ENCODE results near the gene TNFSF13B.
A peak's percentile ranks its signal among the peaks of the same experiment; 100 is the strongest.

GRCh38 chr13:108322206-108322824, 52.8 kb downstream of the TNFSF13B start:
- TF ChIP-seq CTCF (IDR thresholded peaks at IDR 0.05) = peak; percentile 36 to 51 (median 44)
- TF ChIP-seq POLR2A (IDR thresholded peaks at IDR 0.05) = no peak

Measured in uterus (tissue), 2 donors.